HepG2 (cell line): ENCODE results near the gene ADGRV1. TPM values are rescaled to one million over a fixed set of nuclear protein-coding genes. Genes with fewer than 3 reads are reported as not detected.

Experiments used
- ATAC-seq: fragments of 200-7000 bp; cut with Tn5 transposase; 3 replicates; pipeline ENCODE4 v1.9.1; 2020; ENCODE audit warnings: mild to moderate bottlenecking, moderate library complexity
- BruUV-seq: library from RNA; stranded (reverse); fragments of 400-500 nt; replicated peaks from 2 replicates; lab custom pipeline; 2021; lab: Mats Ljungman, UMichigan
- CTCF ChIA-PET: fragments of 300-600 bp; formaldehyde crosslinking; extraction: SDS; loops from one replicate; lab custom pipeline; 2021; ENCODE audit warnings: low total read pairs, inconsistent platforms, low intra/inter-chr PET ratio; lab: Yijun Ruan, JAX
- POLR2A ChIA-PET: fragments of 350-600 bp; sonication (Branson Sonifier 250); formaldehyde crosslinking; loops from one replicate; lab custom pipeline; 2020; ENCODE audit warnings: antibody characterized with exemption, inconsistent platforms; lab: Yijun Ruan, JAX
- DNase-seq: peaks from one replicate; pipeline ENCODE4 v3.0.0-alpha.2; 2015; ENCODE audit warnings: low spot score
- FAIRE-seq: peaks from 3 replicates; lab custom pipeline; 2011; peaks lifted over from hg19 to GRCh38; lab: Jason Lieb, UNC
- H2AFZ ChIP-seq: one replicate; pipeline ENCODE4 v1.6.1; 2011; ENCODE audit warnings: low read length, inconsistent platforms
- H3K27ac ChIP-seq: fragments of 300-600 bp; 3 replicates; pipeline ENCODE4 v1.8.0; 2011; ENCODE audit warnings: mixed run types, mild to moderate bottlenecking, mixed read lengths, low read length, inconsistent platforms; ENCODE audit not compliant: insufficient read depth; ENCODE audit errors: extremely low read length
- H3K27me3 ChIP-seq, 2 experiments: fragments of 200-600 bp in 1 of 2; 2 replicates in 1 of 2; 3 replicates in 1 of 2; pipeline versions ENCODE4 v1.6.0 to v1.8.0; 2011; ENCODE audit warnings: low read length in 2 of 2, mild to moderate bottlenecking in 2 of 2, moderate library complexity in 2 of 2, inconsistent platforms in 1 of 2; ENCODE audit not compliant: insufficient read depth in 2 of 2, control insufficient read depth in 1 of 2
- H3K36me3 ChIP-seq, 2 experiments: fragments of 200-600 bp in 1 of 2; replicated peaks in 1 of 2; 2 replicates in 1 of 2; 3 replicates in 1 of 2; pipeline versions ENCODE4 v1.5.1 to v1.8.0; 2011; ENCODE audit warnings: low read length in 2 of 2, inconsistent platforms in 1 of 2; ENCODE audit not compliant: insufficient read depth in 2 of 2, control insufficient read depth in 1 of 2
- H3K4me1 ChIP-seq: 2 replicates; pipeline ENCODE4 v1.5.1; 2012; ENCODE audit warnings: low read length, inconsistent platforms; ENCODE audit not compliant: insufficient read depth
- H3K4me2 ChIP-seq: 2 replicates; pipeline ENCODE4 v1.6.0; 2011; ENCODE audit warnings: low read depth, low read length, inconsistent platforms
- H3K4me3 ChIP-seq, 3 experiments: fragments of 200-600 bp in 1 of 3; sonication (generic), shearing (Covaris generic) in 1 of 3; replicated peaks in 1 of 3; 2 replicates each; pipeline ENCODE4 v1.5.1; 2011 to 2016; ENCODE audit warnings: low read length in 3 of 3, inconsistent platforms in 2 of 3, low read depth in 2 of 3, mild to moderate bottlenecking in 2 of 3, control low read depth in 1 of 3, mixed read lengths in 1 of 3; ENCODE audit not compliant: insufficient read depth in 1 of 3
- H3K79me2 ChIP-seq: one replicate; pipeline ENCODE4 v1.6.1; 2011; ENCODE audit warnings: low read length, inconsistent platforms; ENCODE audit not compliant: insufficient read depth
- H3K9ac ChIP-seq: 2 replicates; pipeline ENCODE4 v1.6.0; 2011; ENCODE audit warnings: mild to moderate bottlenecking, low read depth, low read length, inconsistent platforms; ENCODE audit not compliant: insufficient read depth
- H3K9me3 ChIP-seq: 2 replicates; pipeline ENCODE4 v1.5.1; 2012; ENCODE audit warnings: mild to moderate bottlenecking, low read length
- H4K20me1 ChIP-seq: 2 replicates; pipeline ENCODE4 v1.6.0; 2011; ENCODE audit warnings: inconsistent platforms, mild to moderate bottlenecking, low read length, moderate library complexity; ENCODE audit not compliant: insufficient read depth
- ELF3 ChIP-seq: IDR thresholded peaks from 2 replicates; pipeline ENCODE4 v1.6.1; 2016; ENCODE audit warnings: missing genetic modification reagents, missing compliant biosample characterization
- GABPA ChIP-seq, 2 experiments: IDR thresholded peaks; 2 replicates each; pipeline ENCODE4 v1.6.1; 2011 to 2016; ENCODE audit warnings: low read depth in 2 of 2, low read length in 1 of 2, missing biosample characterization in 1 of 2, missing genetic modification characterization in 1 of 2
- MIXL1 ChIP-seq: IDR thresholded peaks from 2 replicates; pipeline ENCODE4 v1.6.1; 2016
- PPARG ChIP-seq: conservative IDR thresholded peaks from 2 replicates; pipeline ENCODE4 v1.6.1; 2016; ENCODE audit warnings: missing biosample characterization, missing genetic modification reagents
- RAD21 ChIP-seq: fragments of 450-650 bp; formaldehyde crosslinking; IDR thresholded peaks from 2 replicates; pipeline ENCODE4 v1.5.0; 2020; ENCODE audit warnings: mild to moderate bottlenecking
- SMC3 ChIP-seq: IDR thresholded peaks from 2 replicates; pipeline ENCODE4 v1.6.1; 2011; ENCODE audit warnings: low read length, improper control_type of control experiment
- STAG1 ChIP-seq: sonication (generic); formaldehyde crosslinking; IDR thresholded peaks from 2 replicates; pipeline ENCODE4 v1.4.0; 2020; ENCODE audit warnings: missing genetic modification reagents
- ZNF20 ChIP-seq: sonication (generic); formaldehyde crosslinking; IDR thresholded peaks from 2 replicates; pipeline ENCODE4 v1.4.0; 2020; ENCODE audit warnings: mild to moderate bottlenecking, moderate library complexity, missing genetic modification reagents
- ZNF230 ChIP-seq: sonication (generic); formaldehyde crosslinking; IDR thresholded peaks from 2 replicates; pipeline ENCODE4 v1.4.0; 2020; ENCODE audit warnings: mild to moderate bottlenecking, missing genetic modification reagents
- ZNF556 ChIP-seq: sonication (generic); formaldehyde crosslinking; IDR thresholded peaks from 2 replicates; pipeline ENCODE4 v1.4.0; 2020; ENCODE audit warnings: mild to moderate bottlenecking, missing genetic modification reagents, borderline replicate concordance
- ZNF605 ChIP-seq: sonication (generic); formaldehyde crosslinking; IDR thresholded peaks from 2 replicates; pipeline ENCODE4 v1.8.0; 2022; ENCODE audit warnings: mild to moderate bottlenecking, missing genetic modification reagents
- ZNF780A ChIP-seq: sonication (generic); formaldehyde crosslinking; IDR thresholded peaks from 2 replicates; pipeline ENCODE4 v1.8.0; 2022; ENCODE audit warnings: mild to moderate bottlenecking, missing genetic modification reagents, moderate library complexity
- WGBS: methylation state at CpG from one replicate; pipeline ENCODE4 v1.1.6; 2017; ENCODE audit warnings: low lambda C conversion rate; 5-methylcytosine and 5-hydroxymethylcytosine counted together
- in situ Hi-C: cut with HindIII; loops from 2 replicates; pipeline ENCODE4 v1.10.0; 2017; ENCODE audit warnings: low pct_unique_long_range_greater_than_20kb; ENCODE audit not compliant: extremely low pct_ligation_motif_present
- intact Hi-C: fragments of 100-400 bp; cut with micrococcal nuclease; formaldehyde crosslinking; loops from one replicate; pipeline ENCODE4 v1.10.0; 2022; ENCODE audit not compliant: unreplicated experiment
- polyA plus RNA-seq, 8 experiments: library from polyadenylated mRNA; depleted of rRNA in 3 of 8; stranded (reverse) in 7 of 8; unstranded in 1 of 8; fragments of >200 nt; fragmentation: Illumina TruSeq in 4 of 8; extraction: Trizol in 4 of 8; gene quantifications; 2 replicates each; pipeline versions ENCODE4 v1.2.1 to v1.2.3, GENCODE V29; 2011 to 2016; ENCODE audit warnings: low read depth in 4 of 8, missing spikeins in 1 of 8, mixed read lengths in 1 of 8; ENCODE audit not compliant: insufficient read depth in 1 of 8
- total RNA-seq, 5 experiments: library from RNA; depleted of rRNA; stranded (reverse); fragments of >200 nt; fragmentation: Illumina TruSeq; extraction: Trizol; gene quantifications; 2 replicates each; pipeline ENCODE4 v1.2.3, GENCODE V29; 2016; ENCODE audit warnings: low read depth in 1 of 5
- TF ChIP-seq, protein P1 (sequence below): sonication (generic); formaldehyde crosslinking; IDR thresholded peaks from 2 replicates; pipeline ENCODE4 v1.5.0; 2020; ENCODE audit warnings: missing genetic modification reagents, mild to moderate bottlenecking, borderline replicate concordance
- TF ChIP-seq, protein P2 (sequence below): sonication (generic); formaldehyde crosslinking; IDR thresholded peaks from 2 replicates; pipeline ENCODE4 v1.4.0; 2020; ENCODE audit warnings: missing genetic modification reagents
- TF ChIP-seq, protein P3 (sequence below): sonication (generic); formaldehyde crosslinking; IDR thresholded peaks from 2 replicates; pipeline ENCODE4 v1.8.1; 2023; ENCODE audit warnings: mild to moderate bottlenecking, moderate library complexity, missing genetic modification reagents
- TF ChIP-seq, protein P4 (sequence below): sonication (generic); formaldehyde crosslinking; IDR thresholded peaks from 2 replicates; pipeline ENCODE4 v1.4.0; 2020; ENCODE audit warnings: missing genetic modification reagents
- TF ChIP-seq, protein P5 (sequence below): sonication (generic); formaldehyde crosslinking; IDR thresholded peaks from 2 replicates; pipeline ENCODE4 v1.5.1; 2020; ENCODE audit warnings: missing genetic modification reagents, mild to moderate bottlenecking, borderline replicate concordance

The ADGRV1 gene
- total and polyA plus RNA-seq, 2 of the 13 experiments (the other 11 are each of a cell fraction or from before 2014, with no cell fraction given), result 1.7 to 3.9 TPM

DNA sequence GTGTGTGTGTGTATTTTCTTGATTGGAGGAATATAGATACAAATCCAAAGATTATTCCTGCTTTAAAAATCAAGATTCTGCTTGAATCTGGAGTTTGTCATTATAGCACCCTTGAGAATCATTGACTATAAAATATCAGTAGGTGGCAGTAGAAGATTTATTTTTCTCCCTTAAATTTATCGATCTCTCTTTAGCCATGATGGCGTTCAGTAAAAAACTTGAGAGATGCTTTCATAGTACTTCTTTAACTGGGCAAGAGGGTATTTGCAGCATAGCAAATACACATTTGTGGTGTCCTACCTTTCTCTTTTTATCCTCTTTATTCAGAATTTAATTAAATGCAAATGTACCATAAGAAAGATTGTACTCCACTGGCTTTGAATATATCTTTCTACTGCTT, 307.7 kb downstream of the ADGRV1 start:
- DNase-seq, result peak; percentile 40
- FAIRE-seq, result peak; percentile 72
- TF ChIP-seq GABPA (IDR thresholded peaks at IDR 0.05; ENCODE audit: low read depth, low read length), result no peak
- TF ChIP-seq GABPA (CRISPR knock-in tag; IDR thresholded peaks at IDR 0.05; ENCODE audit: low read depth), result no peak
- TF ChIP-seq, protein P1, sequence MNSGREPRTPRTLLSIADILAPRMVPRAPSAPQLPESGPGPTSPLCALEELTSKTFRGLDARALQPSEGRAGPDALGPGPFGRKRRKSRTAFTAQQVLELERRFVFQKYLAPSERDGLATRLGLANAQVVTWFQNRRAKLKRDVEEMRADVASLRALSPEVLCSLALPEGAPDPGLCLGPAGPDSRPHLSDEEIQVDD (CRISPR knock-in tag), result no peak
- TF ChIP-seq RAD21 (CRISPR knock-in tag), result peak; percentile 80
- peak; percentile 52; the same call in 1 of the 2 replicates for TF ChIP-seq PPARG (CRISPR knock-in tag)
- no peak for TF ChIP-seq ZNF230
- TF ChIP-seq, protein P2, sequence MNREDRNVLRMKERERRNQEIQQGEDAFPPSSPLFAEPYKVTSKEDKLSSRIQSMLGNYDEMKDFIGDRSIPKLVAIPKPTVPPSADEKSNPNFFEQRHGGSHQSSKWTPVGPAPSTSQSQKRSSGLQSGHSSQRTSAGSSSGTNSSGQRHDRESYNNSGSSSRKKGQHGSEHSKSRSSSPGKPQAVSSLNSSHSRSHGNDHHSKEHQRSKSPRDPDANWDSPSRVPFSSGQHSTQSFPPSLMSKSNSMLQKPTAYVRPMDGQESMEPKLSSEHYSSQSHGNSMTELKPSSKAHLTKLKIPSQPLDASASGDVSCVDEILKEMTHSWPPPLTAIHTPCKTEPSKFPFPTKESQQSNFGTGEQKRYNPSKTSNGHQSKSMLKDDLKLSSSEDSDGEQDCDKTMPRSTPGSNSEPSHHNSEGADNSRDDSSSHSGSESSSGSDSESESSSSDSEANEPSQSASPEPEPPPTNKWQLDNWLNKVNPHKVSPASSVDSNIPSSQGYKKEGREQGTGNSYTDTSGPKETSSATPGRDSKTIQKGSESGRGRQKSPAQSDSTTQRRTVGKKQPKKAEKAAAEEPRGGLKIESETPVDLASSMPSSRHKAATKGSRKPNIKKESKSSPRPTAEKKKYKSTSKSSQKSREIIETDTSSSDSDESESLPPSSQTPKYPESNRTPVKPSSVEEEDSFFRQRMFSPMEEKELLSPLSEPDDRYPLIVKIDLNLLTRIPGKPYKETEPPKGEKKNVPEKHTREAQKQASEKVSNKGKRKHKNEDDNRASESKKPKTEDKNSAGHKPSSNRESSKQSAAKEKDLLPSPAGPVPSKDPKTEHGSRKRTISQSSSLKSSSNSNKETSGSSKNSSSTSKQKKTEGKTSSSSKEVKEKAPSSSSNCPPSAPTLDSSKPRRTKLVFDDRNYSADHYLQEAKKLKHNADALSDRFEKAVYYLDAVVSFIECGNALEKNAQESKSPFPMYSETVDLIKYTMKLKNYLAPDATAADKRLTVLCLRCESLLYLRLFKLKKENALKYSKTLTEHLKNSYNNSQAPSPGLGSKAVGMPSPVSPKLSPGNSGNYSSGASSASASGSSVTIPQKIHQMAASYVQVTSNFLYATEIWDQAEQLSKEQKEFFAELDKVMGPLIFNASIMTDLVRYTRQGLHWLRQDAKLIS (CRISPR knock-in tag), result no peak
- no peak for TF ChIP-seq ZNF780A (CRISPR knock-in tag)
- TF ChIP-seq SMC3, result peak; percentile 75
- TF ChIP-seq STAG1 (CRISPR knock-in tag), result peak; percentile 87
- TF ChIP-seq, protein P3, sequence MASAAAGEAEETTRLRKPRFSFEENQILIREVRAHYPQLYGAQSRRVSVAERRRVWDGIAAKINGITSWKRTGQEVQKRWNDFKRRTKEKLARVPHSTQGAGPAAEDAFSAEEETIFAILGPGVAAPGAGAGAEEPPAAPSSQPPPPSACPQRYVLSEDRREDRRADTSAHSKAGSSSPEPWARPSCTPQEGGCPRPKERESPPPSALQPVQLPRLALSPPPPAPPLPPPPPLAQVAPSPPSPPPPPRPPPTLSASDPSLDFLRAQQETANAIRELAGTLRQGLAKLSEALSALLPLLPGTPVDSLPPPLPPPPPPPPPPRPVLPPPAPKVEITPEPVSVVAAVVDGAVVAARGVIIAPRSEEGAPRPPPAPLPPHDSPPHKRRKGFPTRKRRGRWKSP, result no peak
- TF ChIP-seq, protein P4, sequence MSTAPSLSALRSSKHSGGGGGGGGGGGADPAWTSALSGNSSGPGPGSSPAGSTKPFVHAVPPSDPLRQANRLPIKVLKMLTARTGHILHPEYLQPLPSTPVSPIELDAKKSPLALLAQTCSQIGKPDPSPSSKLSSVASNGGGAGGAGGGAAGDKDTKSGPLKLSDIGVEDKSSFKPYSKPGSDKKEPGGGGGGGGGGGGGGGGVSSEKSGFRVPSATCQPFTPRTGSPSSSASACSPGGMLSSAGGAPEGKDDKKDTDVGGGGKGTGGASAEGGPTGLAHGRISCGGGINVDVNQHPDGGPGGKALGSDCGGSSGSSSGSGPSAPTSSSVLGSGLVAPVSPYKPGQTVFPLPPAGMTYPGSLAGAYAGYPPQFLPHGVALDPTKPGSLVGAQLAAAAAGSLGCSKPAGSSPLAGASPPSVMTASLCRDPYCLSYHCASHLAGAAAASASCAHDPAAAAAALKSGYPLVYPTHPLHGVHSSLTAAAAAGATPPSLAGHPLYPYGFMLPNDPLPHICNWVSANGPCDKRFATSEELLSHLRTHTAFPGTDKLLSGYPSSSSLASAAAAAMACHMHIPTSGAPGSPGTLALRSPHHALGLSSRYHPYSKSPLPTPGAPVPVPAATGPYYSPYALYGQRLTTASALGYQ (CRISPR knock-in tag), result no peak
- 0 out of 2 replicates have a peak, but pooled peaks have one; percentile 30 for TF ChIP-seq ELF3 (CRISPR knock-in tag)
- peak; percentile 60; the same call in 1 of the 2 replicates for TF ChIP-seq MIXL1
- no peak for TF ChIP-seq ZNF605 (CRISPR knock-in tag)
- TF ChIP-seq ZNF556 (CRISPR knock-in tag), result no peak
- TF ChIP-seq ZNF20, result no peak
- TF ChIP-seq, protein P5, sequence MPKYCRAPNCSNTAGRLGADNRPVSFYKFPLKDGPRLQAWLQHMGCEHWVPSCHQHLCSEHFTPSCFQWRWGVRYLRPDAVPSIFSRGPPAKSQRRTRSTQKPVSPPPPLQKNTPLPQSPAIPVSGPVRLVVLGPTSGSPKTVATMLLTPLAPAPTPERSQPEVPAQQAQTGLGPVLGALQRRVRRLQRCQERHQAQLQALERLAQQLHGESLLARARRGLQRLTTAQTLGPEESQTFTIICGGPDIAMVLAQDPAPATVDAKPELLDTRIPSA (CRISPR knock-in tag), result no peak

More for the DNA sequence above, 307.7 kb downstream of the ADGRV1 start:
- no peaks in the 10 kb centered on the region for H4K20me1 ChIP-seq
- H3K9ac ChIP-seq, result no peak overlapping the region
- no peak overlapping the region for H3K27ac ChIP-seq
- H3K27me3 ChIP-seq, result no peaks in the 10 kb centered on the region
- ATAC-seq, result peak; percentile 74
- H3K4me1 ChIP-seq, result peaks cover 23% of the 10 kb centered on the region
- H2AFZ ChIP-seq, result no peak overlapping the region
- ChIA-PET POLR2A (interaction anchor here (0.8 to 1.4 kb wide), 2 partner anchors 515 to 518 kb away, joined by 3 to 9 read pairs; no protein-coding TSS in a partner anchor), CTCF (interaction anchor here (1.9 to 3.4 kb wide), 4 partner anchors 66 to 553 kb away, joined by 9 to 64 read pairs (median 11); partner anchors contain the start of gene ARRDC3)
- peak overlapping the region; percentile 51 for H3K4me2 ChIP-seq
- intact Hi-C loops (loop anchor here (1.0 to 2.0 kb wide), 5 partner anchors 66 to 553 kb away; no protein-coding TSS in a partner anchor), in situ Hi-C loops (loop anchor here (5.0 to 25.0 kb wide), 4 partner anchors 228 to 548 kb away; partner anchors contain the start of gene ARRDC3)
- no TSS peak for BruUV-seq
- no peaks in the 10 kb centered on the region for H3K36me3 ChIP-seq
- no peaks in the 10 kb centered on the region for H3K9me3 ChIP-seq
- peak overlapping the region in 1 of 3 experiments; percentile 4; a peak in 1 of 6 replicates for H3K4me3 ChIP-seq
- H3K79me2 ChIP-seq, result no peaks in the 10 kb centered on the region
- 2% methylated on average over 2 of the region's 2 CpGs for WGBS
